Cardiac fibroblast (primary cell): ENCODE measurements around the gene SHPK.

Experiments used
- DNase-seq, 2 donors: peaks; one replicate each; pipeline versions ENCODE4 v3.0.0 to v3.0.0-alpha.2; 2010; ENCODE audit warnings: low read depth in 2 of 2
- H3K4me3 ChIP-seq, 2 donors: replicated peaks in 1 of 2; 1 replicate in 1 of 2; 2 replicates in 1 of 2; pipeline ENCODE4 v1.5.1; 2011; ENCODE audit warnings: low read depth in 2 of 2, low read length in 2 of 2, mild to moderate bottlenecking in 2 of 2, moderate library complexity in 1 of 2
- CTCF ChIP-seq: IDR thresholded peaks from one replicate; pipeline ENCODE4 v1.5.1; 2011; ENCODE audit warnings: low read depth, mild to moderate bottlenecking, low read length, inconsistent platforms

SHPK gene

DNA sequence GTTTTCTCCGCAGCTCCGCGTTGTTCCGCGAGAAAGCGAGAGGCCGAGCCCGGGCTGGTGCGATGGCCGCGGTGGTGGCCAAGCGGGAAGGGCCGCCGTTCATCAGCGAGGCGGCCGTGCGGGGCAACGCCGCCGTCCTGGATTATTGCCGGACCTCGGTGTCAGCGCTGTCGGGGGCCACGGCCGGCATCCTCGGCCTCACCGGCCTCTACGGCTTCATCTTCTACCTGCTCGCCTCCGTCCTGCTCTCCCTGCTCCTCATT lies 33.0 kb upstream of the SHPK start:
- H3K4me3 ChIP-seq = peak overlapping the region; percentile 97 to 98
- DNase-seq = no peak
- no peak for TF ChIP-seq CTCF

DNA sequence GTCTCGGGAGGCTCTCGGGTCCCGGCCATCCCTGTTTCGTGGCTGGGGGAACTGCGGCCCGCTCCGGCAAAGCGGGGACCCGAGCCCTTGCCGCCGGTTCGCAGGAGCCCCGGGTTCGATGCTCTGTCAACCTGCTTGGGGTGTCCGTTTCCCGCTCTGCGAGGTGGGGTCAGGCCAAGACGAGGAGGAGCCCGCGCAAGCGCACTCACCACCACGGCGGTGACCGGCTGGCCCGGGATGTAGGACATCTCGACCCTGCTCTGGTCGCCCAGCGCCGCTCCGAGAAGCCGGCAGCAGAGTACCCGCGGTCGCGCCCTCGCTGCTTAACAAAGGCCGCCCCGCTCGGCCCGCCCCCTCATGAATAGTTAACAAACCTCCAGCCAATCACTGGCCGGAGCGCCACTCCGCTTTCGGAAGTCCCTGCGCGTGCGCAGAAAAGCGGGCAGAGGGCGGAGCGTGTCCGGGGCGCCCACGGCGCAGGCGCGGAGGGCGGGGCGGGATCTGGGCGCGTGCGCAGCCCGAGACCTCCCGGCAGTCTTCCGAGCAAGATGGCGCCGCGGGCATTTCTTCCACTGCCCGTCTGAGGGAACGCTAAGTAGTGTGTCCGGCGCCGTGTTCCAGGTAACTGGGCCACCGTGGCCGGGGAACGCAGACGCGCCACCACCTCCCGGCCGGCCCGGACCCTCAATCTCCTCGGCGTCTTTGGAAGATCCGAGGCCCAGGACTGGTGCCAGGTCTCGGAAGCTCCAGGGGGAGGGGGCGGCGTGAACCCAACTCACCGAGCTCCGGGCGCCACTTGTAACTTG lies 32.4 kb upstream of the SHPK start, which contains the start of the genes EMC6 and TAX1BP3:
EMC6 (plus strand) TSS at position 534 of the 806 bp plus-strand sequence. CDS start 335 bp downstream, outside the sequence.
TAX1BP3 (minus strand) TSS at position 300 of the 806 bp plus-strand sequence; CDS start at position 248, 52 bp downstream.
- peak within 1 kb of the TSS; percentile 97 to 98 for H3K4me3 ChIP-seq
- TF ChIP-seq CTCF = no peak
- peak; percentile 98 to 99 for DNase-seq

DNA sequence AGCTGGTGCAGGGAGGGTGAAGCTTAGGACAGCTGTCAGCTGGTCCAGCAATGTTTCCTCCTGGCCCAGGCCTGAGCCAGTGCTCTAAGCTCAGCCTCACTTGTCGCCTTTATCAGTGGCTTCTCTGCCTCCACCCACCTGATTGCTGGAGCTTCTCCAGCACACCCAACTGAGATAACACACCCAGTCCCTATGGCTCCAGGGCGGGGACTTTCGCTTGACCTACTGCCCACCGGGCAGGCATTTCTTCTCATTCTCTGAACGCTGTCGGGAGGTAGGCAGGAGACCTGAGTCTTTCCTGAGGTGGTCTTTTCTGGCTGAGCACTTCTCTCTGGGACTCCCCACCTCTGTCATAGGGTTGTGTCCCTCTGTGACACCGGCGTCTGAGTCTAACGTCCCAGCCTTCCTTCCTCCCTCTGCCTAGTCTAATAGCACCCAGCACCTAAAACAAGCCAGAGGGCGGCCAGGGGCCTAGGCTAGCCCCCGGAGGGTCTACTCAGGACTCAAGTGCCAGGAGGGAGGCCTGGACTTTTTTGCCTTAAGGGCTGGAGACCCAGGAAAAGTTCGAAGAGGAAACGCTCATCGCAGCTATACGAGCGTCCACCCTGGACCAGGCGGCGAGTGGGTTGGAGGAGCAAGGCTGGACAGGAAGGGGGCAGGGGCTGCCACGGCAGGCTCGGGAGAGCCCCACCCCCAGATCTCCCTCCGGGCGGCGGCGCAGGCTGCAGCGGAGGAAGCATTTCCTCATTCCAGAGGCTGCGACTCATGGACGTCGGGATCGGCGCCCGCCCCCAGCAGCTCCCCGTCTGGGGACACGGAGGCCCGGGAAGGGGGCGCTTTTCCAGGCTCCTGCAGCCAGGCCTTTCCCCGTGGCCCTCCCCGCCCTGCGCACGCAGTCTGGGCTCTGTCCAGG lies 31.6 kb upstream of the SHPK start:
- H3K4me3 ChIP-seq = peak overlapping the region; percentile 95
- TF ChIP-seq CTCF = no peak
- peak; percentile 93 to 97 for DNase-seq

DNA sequence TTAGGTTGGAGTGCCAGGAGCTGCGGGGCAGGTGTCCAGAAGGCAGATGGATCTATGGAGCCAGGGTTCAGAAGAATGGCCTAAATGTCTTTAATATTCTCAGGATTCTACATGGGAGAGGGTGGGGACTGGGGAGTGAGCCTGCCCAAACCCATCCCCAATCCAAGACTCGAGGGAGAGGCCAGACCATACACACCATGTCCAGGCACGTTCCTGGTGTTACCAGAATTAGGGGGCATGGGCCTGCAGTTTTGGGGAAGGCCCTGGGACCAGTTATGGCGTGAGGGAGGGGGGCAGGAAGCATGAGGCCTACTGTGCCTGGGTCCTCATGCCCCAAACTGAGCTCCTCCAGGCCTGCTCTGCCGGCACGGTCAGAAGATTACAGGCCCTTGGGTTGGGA lies 30.5 kb upstream of the SHPK start:
- TF ChIP-seq CTCF = no peak
- peak overlapping the region; percentile 24 to 95 for H3K4me3 ChIP-seq

GRCh38 chr17:3665834-3666233 lies 29.8 kb upstream of the SHPK start:
- no peak for DNase-seq
- H3K4me3 ChIP-seq = peak overlapping the region in 1 of 2 donors; percentile 95
- no peak for TF ChIP-seq CTCF

More for the DNA sequence above, 30.5 kb upstream of the SHPK start:
- DNase-seq = no peak

GRCh38 chr17:3663102-3664011 lies 27.3 kb upstream of the SHPK start:
- no peak for TF ChIP-seq CTCF
- no peak overlapping the region for H3K4me3 ChIP-seq
- DNase-seq = no peak
